HepG2 (cell line): Measurements from ENCODE around the gene PLEKHG7. TPM values are rescaled to one million over a fixed set of nuclear protein-coding genes. Genes with fewer than 3 reads are reported as not detected.

Experiments used
- ATAC-seq: fragments of 200-7000 bp; cut with Tn5 transposase; 3 replicates; pipeline ENCODE4 v1.9.1; 2020; ENCODE audit warnings: mild to moderate bottlenecking, moderate library complexity
- BruUV-seq: library from RNA; stranded (reverse); fragments of 400-500 nt; replicated peaks from 2 replicates; lab custom pipeline; 2021; lab: Mats Ljungman, UMichigan
- CTCF ChIA-PET: fragments of 300-600 bp; formaldehyde crosslinking; extraction: SDS; loops from one replicate; lab custom pipeline; 2021; ENCODE audit warnings: low total read pairs, inconsistent platforms, low intra/inter-chr PET ratio; lab: Yijun Ruan, JAX
- POLR2A ChIA-PET: fragments of 350-600 bp; sonication (Branson Sonifier 250); formaldehyde crosslinking; loops from one replicate; lab custom pipeline; 2020; ENCODE audit warnings: antibody characterized with exemption, inconsistent platforms; lab: Yijun Ruan, JAX
- DNase-seq: peaks from one replicate; pipeline ENCODE4 v3.0.0-alpha.2; 2015; ENCODE audit warnings: low spot score
- FAIRE-seq: peaks from 3 replicates; lab custom pipeline; 2011; peaks lifted over from hg19 to GRCh38; lab: Jason Lieb, UNC
- H2AFZ ChIP-seq: one replicate; pipeline ENCODE4 v1.6.1; 2011; ENCODE audit warnings: low read length, inconsistent platforms
- H3K27ac ChIP-seq: fragments of 300-600 bp; 3 replicates; pipeline ENCODE4 v1.8.0; 2011; ENCODE audit warnings: mixed run types, mild to moderate bottlenecking, mixed read lengths, low read length, inconsistent platforms; ENCODE audit not compliant: insufficient read depth; ENCODE audit errors: extremely low read length
- H3K27me3 ChIP-seq, 2 experiments: fragments of 200-600 bp in 1 of 2; 2 replicates in 1 of 2; 3 replicates in 1 of 2; pipeline versions ENCODE4 v1.6.0 to v1.8.0; 2011; ENCODE audit warnings: low read length in 2 of 2, mild to moderate bottlenecking in 2 of 2, moderate library complexity in 2 of 2, inconsistent platforms in 1 of 2; ENCODE audit not compliant: insufficient read depth in 2 of 2, control insufficient read depth in 1 of 2
- H3K36me3 ChIP-seq, 2 experiments: fragments of 200-600 bp in 1 of 2; replicated peaks in 1 of 2; 2 replicates in 1 of 2; 3 replicates in 1 of 2; pipeline versions ENCODE4 v1.5.1 to v1.8.0; 2011; ENCODE audit warnings: low read length in 2 of 2, inconsistent platforms in 1 of 2; ENCODE audit not compliant: insufficient read depth in 2 of 2, control insufficient read depth in 1 of 2
- H3K4me1 ChIP-seq: 2 replicates; pipeline ENCODE4 v1.5.1; 2012; ENCODE audit warnings: low read length, inconsistent platforms; ENCODE audit not compliant: insufficient read depth
- H3K4me2 ChIP-seq: 2 replicates; pipeline ENCODE4 v1.6.0; 2011; ENCODE audit warnings: low read depth, low read length, inconsistent platforms
- H3K4me3 ChIP-seq, 3 experiments: fragments of 200-600 bp in 1 of 3; sonication (generic), shearing (Covaris generic) in 1 of 3; replicated peaks in 1 of 3; 2 replicates each; pipeline ENCODE4 v1.5.1; 2011 to 2016; ENCODE audit warnings: low read length in 3 of 3, inconsistent platforms in 2 of 3, low read depth in 2 of 3, mild to moderate bottlenecking in 2 of 3, control low read depth in 1 of 3, mixed read lengths in 1 of 3; ENCODE audit not compliant: insufficient read depth in 1 of 3
- H3K79me2 ChIP-seq: one replicate; pipeline ENCODE4 v1.6.1; 2011; ENCODE audit warnings: low read length, inconsistent platforms; ENCODE audit not compliant: insufficient read depth
- H3K9ac ChIP-seq: 2 replicates; pipeline ENCODE4 v1.6.0; 2011; ENCODE audit warnings: mild to moderate bottlenecking, low read depth, low read length, inconsistent platforms; ENCODE audit not compliant: insufficient read depth
- H3K9me3 ChIP-seq: 2 replicates; pipeline ENCODE4 v1.5.1; 2012; ENCODE audit warnings: mild to moderate bottlenecking, low read length
- H4K20me1 ChIP-seq: 2 replicates; pipeline ENCODE4 v1.6.0; 2011; ENCODE audit warnings: inconsistent platforms, mild to moderate bottlenecking, low read length, moderate library complexity; ENCODE audit not compliant: insufficient read depth
- GABPA ChIP-seq, 2 experiments: IDR thresholded peaks; 2 replicates each; pipeline ENCODE4 v1.6.1; 2011 to 2016; ENCODE audit warnings: low read depth in 2 of 2, low read length in 1 of 2, missing biosample characterization in 1 of 2, missing genetic modification characterization in 1 of 2
- JDP2 ChIP-seq: sonication (generic); formaldehyde crosslinking; IDR thresholded peaks from 2 replicates; pipeline ENCODE4 v1.8.1; 2022; ENCODE audit warnings: missing genetic modification reagents, borderline replicate concordance
- NCOA5 ChIP-seq: sonication (generic); formaldehyde crosslinking; IDR thresholded peaks from 2 replicates; pipeline ENCODE4 v1.4.0; 2020; ENCODE audit warnings: missing genetic modification reagents
- RFX3 ChIP-seq: IDR thresholded peaks from 2 replicates; pipeline ENCODE4 v1.6.1; 2016; ENCODE audit warnings: missing biosample characterization, missing genetic modification reagents
- SP1 ChIP-seq, 2 experiments: fragments of 450-650 bp in 1 of 2; sonication (generic) in 1 of 2; formaldehyde crosslinking in 1 of 2; IDR thresholded peaks; 2 replicates each; pipeline versions ENCODE4 v1.4.0 to v1.6.1; 2016 to 2020; ENCODE audit warnings: missing genetic modification reagents in 1 of 2
- ZBTB21 ChIP-seq: sonication (generic); formaldehyde crosslinking; IDR thresholded peaks from 2 replicates; pipeline ENCODE4 v1.4.0; 2020; ENCODE audit warnings: missing genetic modification reagents
- ZFP62 ChIP-seq: sonication (generic); formaldehyde crosslinking; IDR thresholded peaks from 2 replicates; pipeline ENCODE4 v1.4.0; 2020; ENCODE audit warnings: missing genetic modification reagents
- ZNF546 ChIP-seq: sonication (generic); formaldehyde crosslinking; conservative IDR thresholded peaks from 2 replicates; pipeline ENCODE4 v1.8.1; 2023; ENCODE audit warnings: mild to moderate bottlenecking, missing genetic modification reagents
- ZSCAN5A ChIP-seq: sonication (generic); formaldehyde crosslinking; IDR thresholded peaks from 2 replicates; pipeline ENCODE4 v1.8.0; 2022; ENCODE audit warnings: mild to moderate bottlenecking, missing genetic modification reagents, borderline replicate concordance
- in situ Hi-C: cut with HindIII; loops from 2 replicates; pipeline ENCODE4 v1.10.0; 2017; ENCODE audit warnings: low pct_unique_long_range_greater_than_20kb; ENCODE audit not compliant: extremely low pct_ligation_motif_present
- intact Hi-C: fragments of 100-400 bp; cut with micrococcal nuclease; formaldehyde crosslinking; loops from one replicate; pipeline ENCODE4 v1.10.0; 2022; ENCODE audit not compliant: unreplicated experiment
- polyA plus RNA-seq, 8 experiments: library from polyadenylated mRNA; depleted of rRNA in 3 of 8; stranded (reverse) in 7 of 8; unstranded in 1 of 8; fragments of >200 nt; fragmentation: Illumina TruSeq in 4 of 8; extraction: Trizol in 4 of 8; gene quantifications; 2 replicates each; pipeline versions ENCODE4 v1.2.1 to v1.2.3, GENCODE V29; 2011 to 2016; ENCODE audit warnings: low read depth in 4 of 8, missing spikeins in 1 of 8, mixed read lengths in 1 of 8; ENCODE audit not compliant: insufficient read depth in 1 of 8
- total RNA-seq, 5 experiments: library from RNA; depleted of rRNA; stranded (reverse); fragments of >200 nt; fragmentation: Illumina TruSeq; extraction: Trizol; gene quantifications; 2 replicates each; pipeline ENCODE4 v1.2.3, GENCODE V29; 2016; ENCODE audit warnings: low read depth in 1 of 5

PLEKHG7 gene
- total and polyA plus RNA-seq, 2 of the 13 experiments (the other 11 are each of a cell fraction or from before 2014, with no cell fraction given): not detected

GRCh38 chr12:92740411-92740810 is 37.6 kb downstream of the PLEKHG7 start:
- Histone ChIP-seq H2AFZ (no peak overlapping the region), H3K36me3 (no peaks in the 10 kb centered on the region), H3K4me1 (no peaks in the 10 kb centered on the region), H3K27me3 (peaks cover 0 to 23% of the 10 kb centered on the region in 2 experiments; a peak in 2 of 5 replicates), H4K20me1 (no peaks in the 10 kb centered on the region)
- CTCF ChIA-PET: no interaction called here
- in situ Hi-C loops: no loop called here
- DNase-seq: no peak
- no peak for TF ChIP-seq ZSCAN5A
- no peak for TF ChIP-seq JDP2 (CRISPR knock-in tag)
- no peak for TF ChIP-seq ZBTB21 (CRISPR knock-in tag)
- no peak for TF ChIP-seq ZNF546 (CRISPR knock-in tag)
- no peak for TF ChIP-seq SP1 (IDR thresholded peaks at IDR 0.05)
- TF ChIP-seq SP1 (CRISPR knock-in tag; IDR thresholded peaks at IDR 0.05): no peak
- no peak for TF ChIP-seq NCOA5 (CRISPR knock-in tag)
- no peak for TF ChIP-seq RFX3
- TF ChIP-seq ZFP62 (CRISPR knock-in tag): no peak
- no peak for TF ChIP-seq GABPA (IDR thresholded peaks at IDR 0.05; ENCODE audit: low read depth, low read length)
- TF ChIP-seq GABPA (CRISPR knock-in tag; IDR thresholded peaks at IDR 0.05; ENCODE audit: low read depth): no peak
- TF ChIP-seq, all 625 proteins: peak for 0
- no peak overlapping the region for H3K4me2 ChIP-seq
- POLR2A ChIA-PET: no interaction called here
- ATAC-seq: no peak
- intact Hi-C loops: no loop called here
- H3K4me3 ChIP-seq: no peak overlapping the region
- H3K9me3 ChIP-seq: no peaks in the 10 kb centered on the region
- BruUV-seq: no TSS peak
- H3K79me2 ChIP-seq: no peaks in the 10 kb centered on the region
- no peak for FAIRE-seq
- no peak overlapping the region for H3K27ac ChIP-seq
- no peak overlapping the region for H3K9ac ChIP-seq
